Thymus (tissue), 11 donors: ENCODE measurements around the gene ANKRD11. TPM values are rescaled to one million over a fixed set of nuclear protein-coding genes. Genes with fewer than 3 reads are reported as not detected.

Experiments
- DNase-seq, 9 donors: peaks; one replicate each; pipeline ENCODE4 v3.0.0-alpha.2; 2013; ENCODE audit warnings: low spot score in 9 of 9, low read depth in 6 of 9, missing footprints in 1 of 9
- H3K27ac ChIP-seq, 2 donors: one replicate each; pipeline ENCODE4 v1.5.1; 2013; ENCODE audit warnings: control low read depth in 1 of 2, low read depth in 1 of 2, low read length in 1 of 2, mild to moderate bottlenecking in 1 of 2, moderate library complexity in 1 of 2
- H3K27me3 ChIP-seq, 2 donors: one replicate each; pipeline ENCODE4 v1.5.1; 2013; ENCODE audit warnings: low read length in 1 of 2; ENCODE audit not compliant: control insufficient read depth in 2 of 2, insufficient read depth in 1 of 2
- H3K36me3 ChIP-seq, 2 donors: one replicate each; pipeline ENCODE4 v1.5.1; 2013; ENCODE audit warnings: low read length in 1 of 2, mild to moderate bottlenecking in 1 of 2, moderate library complexity in 1 of 2; ENCODE audit not compliant: control insufficient read depth in 2 of 2, insufficient read depth in 2 of 2
- H3K4me1 ChIP-seq, 2 donors: one replicate each; pipeline ENCODE4 v1.5.1; 2013; ENCODE audit warnings: low read length in 2 of 2; ENCODE audit not compliant: control insufficient read depth in 2 of 2, insufficient read depth in 2 of 2
- H3K4me3 ChIP-seq, 2 donors: one replicate each; pipeline ENCODE4 v1.5.1; 2013; ENCODE audit warnings: low read length in 2 of 2, control low read depth in 1 of 2, mild to moderate bottlenecking in 1 of 2
- H3K9me3 ChIP-seq, 2 donors: one replicate each; pipeline ENCODE4 v1.5.1; 2013; ENCODE audit warnings: low read length in 1 of 2, mild to moderate bottlenecking in 1 of 2; ENCODE audit not compliant: control insufficient read depth in 2 of 2, insufficient read depth in 1 of 2
- WGBS: extraction: QIAGEN DNeasy Blood & Tissue Kit; methylation state at CpG from one replicate; pipeline ENCODE4 v1.1.7; 2013; 5-methylcytosine and 5-hydroxymethylcytosine counted together
- polyA plus RNA-seq: library from polyadenylated mRNA; stranded (reverse); fragments of 200-250 nt; gene quantifications from one replicate; pipeline ENCODE4 v1.2.3, GENCODE V29; 2013
- total RNA-seq: library from RNA; stranded (reverse); fragments of 120-200 nt; gene quantifications from one replicate; pipeline ENCODE4 v1.2.4, GENCODE V29; 2013
- donor health status: healthy.

The ANKRD11 gene
- total and polyA plus RNA-seq, 2 donors, result 24.8 to 79.5 TPM

DNA sequence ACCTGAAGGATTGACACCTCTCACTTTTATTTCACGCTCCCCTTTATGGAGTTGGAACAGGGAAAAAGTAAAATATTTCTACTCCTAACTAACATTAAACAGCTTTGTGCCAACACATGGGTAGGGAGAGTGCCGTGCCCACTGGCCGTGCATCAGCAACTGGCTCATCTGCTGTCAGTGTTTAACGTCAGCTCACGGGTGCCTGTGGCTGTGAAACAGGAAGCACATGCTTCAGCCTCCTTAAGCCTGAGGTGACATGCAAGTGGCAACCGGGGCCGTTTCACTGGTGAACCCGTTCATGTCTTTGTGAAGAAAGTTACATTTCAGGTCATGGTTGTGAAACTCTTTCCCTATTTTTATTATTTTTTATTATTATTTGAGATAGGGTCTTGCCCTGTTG is 21.0 kb upstream of the ANKRD11 start:
- H3K27me3 ChIP-seq, result no peaks in the 10 kb centered on the region
- H3K4me1 ChIP-seq, result peaks cover 8 to 26% of the 10 kb centered on the region in 2 donors
- H3K4me3 ChIP-seq, result no peak overlapping the region
- WGBS, result 67% methylated on average over 8 of the region's 8 CpGs
- H3K27ac ChIP-seq, result no peak overlapping the region
- no peaks in the 10 kb centered on the region for H3K9me3 ChIP-seq
- DNase-seq, result no peak
- H3K36me3 ChIP-seq, result peaks cover 37 to 47% of the 10 kb centered on the region in 2 donors

- Histone ChIP-seq H3K4me1 (peaks cover 15 to 34% of the 10 kb centered on the region in 2 donors), H3K9me3 (no peaks in the 10 kb centered on the region), H3K36me3 (peaks cover 29 to 41% of the 10 kb centered on the region in 2 donors), H3K4me3 (no peak overlapping the region), H3K27me3 (no peaks in the 10 kb centered on the region), H3K27ac (no peak overlapping the region)
- no peak for DNase-seq
- WGBS, result 95% methylated on average over 9 of the region's 9 CpGs
Observed at GRCh38 chr16:89510526-89510925, 20.2 kb upstream of the ANKRD11 start.

DNA sequence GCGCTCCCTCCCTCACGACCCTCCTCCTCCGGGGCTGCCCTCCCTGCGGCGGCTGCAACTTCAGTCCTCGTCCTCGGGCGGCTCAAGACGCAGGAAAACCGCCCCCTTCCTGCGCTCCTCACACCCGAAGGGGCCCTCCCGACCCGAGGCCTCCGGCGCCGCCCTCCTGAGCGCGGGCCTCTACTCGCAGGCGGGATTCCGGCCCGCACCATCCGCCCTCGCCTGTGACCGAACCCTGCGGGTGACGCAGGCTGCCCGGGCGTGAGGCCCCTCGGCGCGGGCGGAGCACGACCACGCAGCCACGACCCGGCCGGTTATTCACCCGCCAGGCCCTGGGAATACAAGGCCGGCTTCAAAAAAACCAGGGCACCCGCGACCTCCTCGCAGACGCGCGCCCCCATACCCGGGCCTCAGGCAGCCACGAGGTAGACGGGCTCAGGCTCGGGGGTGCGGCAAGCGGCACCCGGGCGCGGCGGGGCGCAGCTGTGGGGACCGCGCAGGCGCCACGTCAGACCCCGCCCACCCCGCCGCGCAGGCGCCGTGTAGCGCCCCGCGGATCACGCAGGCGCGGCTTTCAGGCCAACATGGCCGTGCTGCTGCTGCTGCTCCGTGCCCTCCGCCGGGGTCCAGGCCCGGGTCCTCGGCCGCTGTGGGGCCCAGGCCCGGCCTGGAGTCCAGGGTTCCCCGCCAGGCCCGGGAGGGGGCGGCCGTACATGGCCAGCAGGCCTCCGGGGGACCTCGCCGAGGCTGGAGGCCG is 17.7 kb upstream of the ANKRD11 start, which contains the start of gene SPG7:
Gene SPG7, plus strand, starts transcription at position 570 of the 757 bp plus-strand sequence. Its CDS starts 15 bp downstream, at position 585.
- peaks cover 19 to 41% of the 10 kb centered on the region in 2 donors for H3K4me1 ChIP-seq
- WGBS, result under 1% methylated on average over 90 of the region's 90 CpGs
- peak; percentile 74 to 96 (median 90) for DNase-seq
- H3K27ac ChIP-seq, result peak within 1 kb of the TSS; percentile 93 to 95
- peak within 1 kb of the TSS; percentile 69 to 94 for H3K4me3 ChIP-seq
- H3K9me3 ChIP-seq, result no peaks in the 10 kb centered on the region
- no peaks in the 10 kb centered on the region for H3K27me3 ChIP-seq
- H3K36me3 ChIP-seq, result peaks cover 21 to 23% of the 10 kb centered on the region in 2 donors

DNA sequence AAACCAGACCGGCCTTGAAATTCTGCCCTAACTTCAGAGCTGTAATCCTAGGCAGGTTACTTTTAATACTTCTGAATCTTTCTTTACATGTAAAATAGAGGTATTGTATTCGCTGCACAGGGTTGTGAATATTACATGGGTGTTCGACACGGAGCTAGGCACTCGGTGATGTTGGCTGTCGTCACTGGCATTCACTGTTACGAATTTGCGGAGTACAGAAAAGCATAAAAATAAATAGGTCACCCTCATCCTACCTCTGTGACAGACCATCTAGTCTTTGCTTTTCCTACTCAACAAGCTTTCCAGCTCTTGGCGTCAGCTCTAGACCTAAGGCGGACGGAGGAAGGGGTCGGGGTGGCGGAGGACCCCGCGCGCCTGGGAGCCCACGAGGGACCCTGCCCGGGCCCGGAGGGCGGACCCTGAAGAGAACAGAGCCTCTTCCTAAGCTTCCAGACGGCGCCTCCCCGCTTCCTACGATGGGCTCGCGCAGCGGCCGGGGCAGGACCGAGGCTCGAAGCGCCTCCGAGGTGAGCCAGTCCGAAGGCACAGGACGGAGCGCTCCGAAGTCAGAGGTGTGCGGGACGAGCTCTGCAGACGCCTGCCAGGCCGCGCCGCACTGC is 17.0 kb upstream of the ANKRD11 start:
- Histone ChIP-seq H3K27me3 (no peaks in the 10 kb centered on the region), H3K27ac (peak overlapping the region; percentile 93 to 95), H3K4me1 (peaks cover 19 to 41% of the 10 kb centered on the region in 2 donors), H3K36me3 (peaks cover 20% of the 10 kb centered on the region in 2 donors), H3K4me3 (peak overlapping the region; percentile 69 to 94), H3K9me3 (no peaks in the 10 kb centered on the region)
- peak in 2 of 9 donors; percentile 24 to 45 for DNase-seq
- 10% methylated on average over 42 of the region's 42 CpGs for WGBS

DNA sequence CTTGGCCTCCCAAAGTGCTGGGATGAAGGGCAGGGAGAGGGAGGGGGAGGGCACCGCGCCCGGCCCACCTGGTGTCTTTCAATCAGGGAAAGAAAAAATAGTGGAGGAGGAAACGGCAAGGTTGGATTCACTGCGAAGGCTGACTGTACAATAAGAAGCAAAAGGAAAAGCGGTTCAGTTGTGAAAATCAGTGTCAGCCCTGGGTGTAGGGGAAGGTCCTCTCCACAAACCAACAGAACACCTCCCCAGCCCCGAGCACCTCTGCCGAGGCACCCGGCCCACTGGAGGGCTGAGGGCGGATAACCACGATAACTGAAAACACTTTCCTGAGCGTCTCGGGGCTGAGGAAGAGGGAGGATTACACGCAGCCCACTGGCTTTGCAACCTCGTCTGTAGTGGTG is 16.4 kb upstream of the ANKRD11 start:
- peak overlapping the region in 1 of 2 donors; percentile 93 for H3K27ac ChIP-seq
- DNase-seq, result peak in 3 of 9 donors; percentile 24 to 44 (median 31)
- H3K36me3 ChIP-seq, result peaks cover 15% of the 10 kb centered on the region in 2 donors
- no peaks in the 10 kb centered on the region for H3K9me3 ChIP-seq
- H3K4me3 ChIP-seq, result peak overlapping the region; percentile 69 to 94
- H3K4me1 ChIP-seq, result peaks cover 19 to 41% of the 10 kb centered on the region in 2 donors
- no peaks in the 10 kb centered on the region for H3K27me3 ChIP-seq
- WGBS, result 40% methylated on average over 15 of the region's 15 CpGs

GRCh38 chr16:89506113-89506504 is 15.7 kb upstream of the ANKRD11 start:
- Histone ChIP-seq H3K27ac (peak overlapping the region; percentile 83 to 84), H3K27me3 (no peaks in the 10 kb centered on the region), H3K36me3 (peaks cover 8 to 9% of the 10 kb centered on the region in 2 donors), H3K4me3 (peak overlapping the region in 1 of 2 donors; percentile 9), H3K9me3 (no peaks in the 10 kb centered on the region), H3K4me1 (peaks cover 19 to 41% of the 10 kb centered on the region in 2 donors)
- 97% methylated on average over 4 of the region's 4 CpGs for WGBS
- DNase-seq, result no peak

DNA sequence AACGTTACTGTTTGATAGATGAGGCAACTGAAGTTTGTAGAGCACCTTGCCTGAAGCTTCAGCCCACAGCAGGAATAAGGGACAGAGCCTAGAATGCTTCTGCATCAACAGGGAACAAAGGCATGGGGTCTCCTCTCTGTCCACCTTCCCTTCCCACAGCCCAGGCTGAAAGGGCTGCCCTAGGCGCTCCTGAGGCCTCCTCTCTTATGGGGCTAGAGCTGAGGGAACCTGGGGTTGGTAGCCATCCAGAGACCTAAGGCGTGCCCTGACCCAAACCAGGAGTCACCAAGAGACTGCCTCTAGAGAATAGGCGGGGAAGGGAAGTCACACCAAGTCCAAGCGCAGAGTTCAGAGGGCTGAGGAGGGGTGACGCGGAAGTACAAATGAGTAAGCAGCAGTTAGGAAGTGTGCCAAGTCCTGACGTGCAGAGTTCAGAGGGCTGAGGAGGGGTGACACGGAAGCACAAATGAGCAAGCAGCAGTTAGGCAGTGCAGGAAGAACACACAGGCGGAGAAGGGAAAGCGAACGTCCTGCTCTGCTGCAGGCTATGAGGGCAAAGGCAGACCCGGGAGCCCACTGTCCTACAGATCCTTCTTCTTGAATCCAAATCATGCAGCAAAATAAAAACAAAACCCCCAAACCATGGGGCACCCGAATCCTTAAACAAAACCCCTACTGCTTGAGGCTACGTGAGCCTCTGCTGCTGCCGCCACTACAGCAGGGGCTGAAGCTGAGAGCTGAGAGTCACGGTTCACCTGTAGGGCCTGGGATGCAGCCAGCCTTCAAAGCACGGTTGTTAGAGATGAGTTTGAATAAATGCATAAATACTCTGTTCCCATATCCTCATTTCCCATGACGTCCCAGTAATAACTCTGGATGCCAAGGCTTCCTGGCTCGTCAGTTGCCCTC is 15.1 kb upstream of the ANKRD11 start:
- peak overlapping the region; percentile 9 for H3K4me3 ChIP-seq
- peak; percentile 77 to 95 (median 88) for DNase-seq
- 38% methylated on average over 20 of the region's 20 CpGs for WGBS
- H3K27ac ChIP-seq, result peak overlapping the region; percentile 83 to 84
- H3K4me1 ChIP-seq, result peaks cover 19 to 41% of the 10 kb centered on the region in 2 donors
- no peaks in the 10 kb centered on the region for H3K9me3 ChIP-seq
- peaks cover 1 to 2% of the 10 kb centered on the region in 2 donors for H3K36me3 ChIP-seq
- H3K27me3 ChIP-seq, result no peaks in the 10 kb centered on the region

- WGBS, result 96% methylated on average over 7 of the region's 7 CpGs
- DNase-seq, result no peak
- no peak overlapping the region for H3K27ac ChIP-seq
- H3K27me3 ChIP-seq, result no peaks in the 10 kb centered on the region
- H3K4me1 ChIP-seq, result peaks cover 16 to 34% of the 10 kb centered on the region in 2 donors
- no peaks in the 10 kb centered on the region for H3K36me3 ChIP-seq
- no peak overlapping the region for H3K4me3 ChIP-seq
- no peaks in the 10 kb centered on the region for H3K9me3 ChIP-seq
Observed at GRCh38 chr16:89504091-89504490, 13.7 kb upstream of the ANKRD11 start.
